Vagina (tissue), 2 donors: ENCODE measurements around the gene MELK. TPM values are rescaled to one million over a fixed set of nuclear protein-coding genes. Genes with fewer than 3 reads are reported as not detected.

ENCODE experiments used
- DNase-seq, 2 donors: peaks; one replicate each; pipeline ENCODE4 v3.0.0-alpha.2; 2017; ENCODE audit errors: extremely low spot score in 2 of 2
- H3K27ac ChIP-seq: fragments of 200-600 bp; sonication (generic); one replicate; pipeline ENCODE4 v1.5.1; 2019
- H3K27me3 ChIP-seq: fragments of 200-600 bp; sonication (generic); one replicate; pipeline ENCODE4 v1.5.1; 2019
- H3K36me3 ChIP-seq, 2 donors: fragments of 200-600 bp; sonication (generic); one replicate each; pipeline ENCODE4 v1.5.1; 2017 to 2019
- H3K4me1 ChIP-seq: fragments of 200-600 bp; sonication (generic); one replicate; pipeline ENCODE4 v1.5.1; 2019
- H3K4me3 ChIP-seq, 2 donors: fragments of 200-600 bp; sonication (generic); 1 replicate in 1 of 2; 2 replicates in 1 of 2; pipeline ENCODE4 v1.5.1; 2016 to 2019
- H3K9me3 ChIP-seq: fragments of 200-600 bp; sonication (generic); one replicate; pipeline ENCODE4 v1.5.1; 2019
- POLR2A ChIP-seq, 2 donors: fragments of 450-650 bp; IDR thresholded peaks; one replicate each; pipeline ENCODE4 v1.6.1; 2017; ENCODE audit warnings: antibody characterized with exemption in 2 of 2, mild to moderate bottlenecking in 2 of 2, moderate library complexity in 2 of 2
- POLR2AphosphoS5 ChIP-seq, 2 donors: sonication (generic); formaldehyde crosslinking; IDR thresholded peaks; one replicate each; pipeline ENCODE4 v1.9.0; 2017; ENCODE audit warnings: antibody characterized with exemption in 2 of 2, mild to moderate bottlenecking in 2 of 2, low read depth in 1 of 2; ENCODE audit not compliant: insufficient read depth in 1 of 2
- intact Hi-C: fragments of 100-400 bp; cut with DNase I; formaldehyde crosslinking; loops from one replicate; pipeline ENCODE4 v1.15.1; 2023
- total RNA-seq: library from RNA; depleted of rRNA; stranded (reverse); fragments of >200 nt; gene quantifications from one replicate; pipeline ENCODE4 v1.2.3, GENCODE V29; 2016
- TF ChIP-seq, protein P1 (sequence below), 3 experiments: fragments of 450-650 bp in 2 of 3; fragments of 200-600 bp in 1 of 3; sonication (generic) in 1 of 3; IDR thresholded peaks; one replicate each; pipeline ENCODE4 v1.5.1; 2017 to 2019; ENCODE audit warnings: antibody characterized with exemption in 3 of 3, mild to moderate bottlenecking in 2 of 3, moderate library complexity in 2 of 3

MELK gene
- total RNA-seq, 1 donor from 2014 or later, result 2.9 TPM

DNA sequence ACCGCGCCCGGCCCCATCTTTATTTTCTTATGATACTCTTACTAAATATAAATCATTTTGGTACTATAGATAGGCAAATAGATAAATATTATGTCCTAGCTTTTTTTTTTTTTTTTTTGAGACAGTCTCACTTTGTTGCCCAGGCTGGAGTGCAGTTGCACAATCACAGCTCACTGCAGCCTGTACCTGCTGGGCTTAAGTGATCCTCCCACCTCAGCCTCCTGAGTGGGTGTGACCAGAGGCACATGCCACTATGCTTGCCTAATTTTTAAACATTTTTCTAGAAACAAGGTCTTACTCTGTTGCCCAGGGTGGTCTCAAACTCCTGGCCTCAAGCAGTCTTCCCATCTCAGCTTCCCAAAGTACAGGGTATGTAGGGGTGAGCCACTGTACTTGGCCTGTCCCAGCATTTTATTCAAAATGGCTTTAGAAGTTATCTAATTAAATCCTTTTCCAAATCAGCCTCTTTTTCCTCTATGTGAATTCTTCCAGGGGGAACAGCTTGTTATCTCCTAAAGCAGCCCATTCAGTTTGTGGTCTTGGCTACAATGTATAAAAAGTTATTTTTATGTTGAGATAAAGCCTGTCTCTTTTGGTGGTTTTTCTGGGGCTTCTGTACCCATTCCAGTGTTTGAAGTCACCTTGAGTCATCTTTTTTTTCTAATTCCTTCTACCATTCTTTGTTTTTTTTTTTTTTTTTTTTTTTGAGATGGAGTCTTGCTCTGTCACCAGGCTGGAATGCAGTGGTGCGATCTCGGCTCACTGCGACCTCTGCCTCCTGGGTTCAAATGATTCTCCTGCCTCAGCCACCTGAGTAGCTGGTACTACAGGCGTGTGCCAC is 12.1 kb downstream of the MELK start:
- intact Hi-C loops, result no loop called here
- no peak for DNase-seq
- H3K36me3 ChIP-seq, result no peaks in the 10 kb centered on the region
- no peaks in the 10 kb centered on the region for H3K9me3 ChIP-seq
- H3K27me3 ChIP-seq, result no peaks in the 10 kb centered on the region
- no peak overlapping the region for H3K27ac ChIP-seq
- H3K4me3 ChIP-seq, result no peak overlapping the region
- no peaks in the 10 kb centered on the region for H3K4me1 ChIP-seq
- TF ChIP-seq POLR2AphosphoS5 (IDR thresholded peaks at IDR 0.05; ENCODE audit: insufficient read depth in 1 of 2, low read depth in 1 of 2), result no peak
- TF ChIP-seq, protein P1, sequence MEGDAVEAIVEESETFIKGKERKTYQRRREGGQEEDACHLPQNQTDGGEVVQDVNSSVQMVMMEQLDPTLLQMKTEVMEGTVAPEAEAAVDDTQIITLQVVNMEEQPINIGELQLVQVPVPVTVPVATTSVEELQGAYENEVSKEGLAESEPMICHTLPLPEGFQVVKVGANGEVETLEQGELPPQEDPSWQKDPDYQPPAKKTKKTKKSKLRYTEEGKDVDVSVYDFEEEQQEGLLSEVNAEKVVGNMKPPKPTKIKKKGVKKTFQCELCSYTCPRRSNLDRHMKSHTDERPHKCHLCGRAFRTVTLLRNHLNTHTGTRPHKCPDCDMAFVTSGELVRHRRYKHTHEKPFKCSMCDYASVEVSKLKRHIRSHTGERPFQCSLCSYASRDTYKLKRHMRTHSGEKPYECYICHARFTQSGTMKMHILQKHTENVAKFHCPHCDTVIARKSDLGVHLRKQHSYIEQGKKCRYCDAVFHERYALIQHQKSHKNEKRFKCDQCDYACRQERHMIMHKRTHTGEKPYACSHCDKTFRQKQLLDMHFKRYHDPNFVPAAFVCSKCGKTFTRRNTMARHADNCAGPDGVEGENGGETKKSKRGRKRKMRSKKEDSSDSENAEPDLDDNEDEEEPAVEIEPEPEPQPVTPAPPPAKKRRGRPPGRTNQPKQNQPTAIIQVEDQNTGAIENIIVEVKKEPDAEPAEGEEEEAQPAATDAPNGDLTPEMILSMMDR (IDR thresholded peaks at IDR 0.05), result no peak
- no peak for TF ChIP-seq POLR2A (IDR thresholded peaks at IDR 0.05)

- H3K27me3 ChIP-seq, result no peaks in the 10 kb centered on the region
- no peaks in the 10 kb centered on the region for H3K4me1 ChIP-seq
- intact Hi-C loops, result no loop called here
- H3K36me3 ChIP-seq, result no peaks in the 10 kb centered on the region
- no peaks in the 10 kb centered on the region for H3K9me3 ChIP-seq
- H3K27ac ChIP-seq, result no peak overlapping the region
- TF ChIP-seq POLR2AphosphoS5 (IDR thresholded peaks at IDR 0.05; ENCODE audit: insufficient read depth in 1 of 2, low read depth in 1 of 2), result no peak
- no peak for TF ChIP-seq POLR2A (IDR thresholded peaks at IDR 0.05)
- TF ChIP-seq, protein P1 (IDR thresholded peaks at IDR 0.05), result no peak
- H3K4me3 ChIP-seq, result no peak overlapping the region
- DNase-seq, result no peak
Observed at GRCh38 chr9:36590231-36590630, 17.5 kb downstream of the MELK start.

DNA sequence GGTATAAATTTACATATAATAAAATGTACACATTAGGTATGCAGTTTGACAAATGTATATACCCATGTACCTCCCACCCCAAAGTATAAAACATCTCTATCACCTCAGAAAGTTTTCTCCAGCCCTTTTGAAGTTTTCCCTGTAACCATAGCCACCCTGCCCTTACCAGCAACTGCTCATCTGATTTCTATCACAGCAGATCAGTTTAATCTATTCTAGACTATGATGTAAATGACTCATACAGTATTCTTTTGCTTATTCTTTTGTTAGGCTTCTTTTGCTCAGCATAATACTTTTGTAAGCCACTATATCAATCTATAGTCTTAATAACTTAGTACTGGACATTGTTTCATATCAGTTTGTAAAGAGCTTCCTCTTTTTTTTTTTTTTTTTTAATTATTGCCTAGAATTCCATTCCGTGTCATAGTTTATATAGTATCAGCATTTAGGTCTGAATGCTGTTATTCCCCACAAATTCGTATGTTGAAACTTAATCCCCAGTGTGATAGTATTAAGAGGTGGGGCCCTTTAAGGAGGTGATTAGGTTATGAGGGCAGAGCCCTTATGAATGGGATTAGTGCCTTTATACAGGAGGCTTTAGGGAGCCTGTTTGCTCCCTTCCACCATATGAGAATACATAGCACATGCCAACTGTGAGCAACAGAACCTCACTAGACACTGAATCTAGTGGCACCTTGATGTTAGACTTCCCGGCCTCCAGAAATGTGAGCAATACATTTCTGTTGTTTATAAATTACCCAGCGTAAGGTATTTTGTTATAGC is 20.3 kb downstream of the MELK start:
- no peaks in the 10 kb centered on the region for H3K27me3 ChIP-seq
- intact Hi-C loops, result no loop called here
- no peaks in the 10 kb centered on the region for H3K4me1 ChIP-seq
- H3K27ac ChIP-seq, result no peak overlapping the region
- DNase-seq, result no peak
- H3K4me3 ChIP-seq, result no peak overlapping the region
- H3K9me3 ChIP-seq, result no peaks in the 10 kb centered on the region
- H3K36me3 ChIP-seq, result no peaks in the 10 kb centered on the region
- TF ChIP-seq, protein P1 (IDR thresholded peaks at IDR 0.05), result no peak
- TF ChIP-seq POLR2AphosphoS5 (IDR thresholded peaks at IDR 0.05; ENCODE audit: insufficient read depth in 1 of 2, low read depth in 1 of 2), result no peak
- no peak for TF ChIP-seq POLR2A (IDR thresholded peaks at IDR 0.05)

- H3K4me3 ChIP-seq, result no peak overlapping the region
- intact Hi-C loops, result no loop called here
- TF ChIP-seq POLR2A (IDR thresholded peaks at IDR 0.05) (no peak), POLR2AphosphoS5 (IDR thresholded peaks at IDR 0.05; ENCODE audit: insufficient read depth in 1 of 2, low read depth in 1 of 2) (no peak)
- TF ChIP-seq, protein P1 (IDR thresholded peaks at IDR 0.05), result no peak
- H3K27me3 ChIP-seq, result no peaks in the 10 kb centered on the region
- no peaks in the 10 kb centered on the region for H3K4me1 ChIP-seq
- H3K9me3 ChIP-seq, result no peaks in the 10 kb centered on the region
- no peaks in the 10 kb centered on the region for H3K36me3 ChIP-seq
- no peak for DNase-seq
- H3K27ac ChIP-seq, result no peak overlapping the region
Observed at GRCh38 chr9:36594213-36594612, 21.5 kb downstream of the MELK start.
